Astrocyte (in vitro differentiated cells and primary cell): ENCODE measurements around the gene PLCB4.

Source experiments
- EZH2 ChIP-seq: IDR thresholded peaks from 2 replicates; pipeline ENCODE4 v1.6.1; 2012; ENCODE audit warnings: mild to moderate bottlenecking, low read length, inconsistent platforms; ENCODE audit not compliant: insufficient read depth
- TF ChIP-seq, protein P1 (sequence below): IDR thresholded peaks from 2 replicates; pipeline ENCODE4 v1.5.1; 2011; ENCODE audit warnings: low read depth, mild to moderate bottlenecking, inconsistent platforms, low read length, moderate library complexity; ENCODE audit not compliant: insufficient read depth

DNA sequence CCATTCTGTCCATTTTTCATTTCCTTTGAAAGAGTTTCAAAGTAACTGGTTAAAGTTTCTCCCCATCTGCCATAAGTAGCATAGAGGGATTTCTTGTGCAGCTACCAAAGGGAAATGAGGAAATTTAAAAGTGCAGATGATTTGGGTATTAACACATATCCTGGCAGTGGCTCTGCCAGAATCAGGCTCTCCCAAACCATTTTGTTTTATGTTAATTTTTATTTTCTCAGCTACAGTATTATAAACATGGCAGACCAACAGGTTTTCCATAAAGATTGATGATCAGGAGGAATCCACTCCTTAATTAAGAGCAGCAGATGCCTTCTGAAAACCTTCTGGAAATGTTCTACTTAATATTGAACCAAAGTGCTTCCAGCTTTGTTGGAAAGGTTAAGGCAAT is 13.9 kb downstream of the PLCB4 start:
- TF ChIP-seq, protein P1, sequence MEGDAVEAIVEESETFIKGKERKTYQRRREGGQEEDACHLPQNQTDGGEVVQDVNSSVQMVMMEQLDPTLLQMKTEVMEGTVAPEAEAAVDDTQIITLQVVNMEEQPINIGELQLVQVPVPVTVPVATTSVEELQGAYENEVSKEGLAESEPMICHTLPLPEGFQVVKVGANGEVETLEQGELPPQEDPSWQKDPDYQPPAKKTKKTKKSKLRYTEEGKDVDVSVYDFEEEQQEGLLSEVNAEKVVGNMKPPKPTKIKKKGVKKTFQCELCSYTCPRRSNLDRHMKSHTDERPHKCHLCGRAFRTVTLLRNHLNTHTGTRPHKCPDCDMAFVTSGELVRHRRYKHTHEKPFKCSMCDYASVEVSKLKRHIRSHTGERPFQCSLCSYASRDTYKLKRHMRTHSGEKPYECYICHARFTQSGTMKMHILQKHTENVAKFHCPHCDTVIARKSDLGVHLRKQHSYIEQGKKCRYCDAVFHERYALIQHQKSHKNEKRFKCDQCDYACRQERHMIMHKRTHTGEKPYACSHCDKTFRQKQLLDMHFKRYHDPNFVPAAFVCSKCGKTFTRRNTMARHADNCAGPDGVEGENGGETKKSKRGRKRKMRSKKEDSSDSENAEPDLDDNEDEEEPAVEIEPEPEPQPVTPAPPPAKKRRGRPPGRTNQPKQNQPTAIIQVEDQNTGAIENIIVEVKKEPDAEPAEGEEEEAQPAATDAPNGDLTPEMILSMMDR: no peak
- TF ChIP-seq EZH2: no peak
